Measurements from ENCODE around the gene NUP205. TPM values are rescaled to one million over a fixed set of nuclear protein-coding genes. Genes with fewer than 3 reads are reported as not detected.

NUP205 gene
- total RNA-seq, 1 experiment from 2014 or later, result 91.0 TPM

DNA sequence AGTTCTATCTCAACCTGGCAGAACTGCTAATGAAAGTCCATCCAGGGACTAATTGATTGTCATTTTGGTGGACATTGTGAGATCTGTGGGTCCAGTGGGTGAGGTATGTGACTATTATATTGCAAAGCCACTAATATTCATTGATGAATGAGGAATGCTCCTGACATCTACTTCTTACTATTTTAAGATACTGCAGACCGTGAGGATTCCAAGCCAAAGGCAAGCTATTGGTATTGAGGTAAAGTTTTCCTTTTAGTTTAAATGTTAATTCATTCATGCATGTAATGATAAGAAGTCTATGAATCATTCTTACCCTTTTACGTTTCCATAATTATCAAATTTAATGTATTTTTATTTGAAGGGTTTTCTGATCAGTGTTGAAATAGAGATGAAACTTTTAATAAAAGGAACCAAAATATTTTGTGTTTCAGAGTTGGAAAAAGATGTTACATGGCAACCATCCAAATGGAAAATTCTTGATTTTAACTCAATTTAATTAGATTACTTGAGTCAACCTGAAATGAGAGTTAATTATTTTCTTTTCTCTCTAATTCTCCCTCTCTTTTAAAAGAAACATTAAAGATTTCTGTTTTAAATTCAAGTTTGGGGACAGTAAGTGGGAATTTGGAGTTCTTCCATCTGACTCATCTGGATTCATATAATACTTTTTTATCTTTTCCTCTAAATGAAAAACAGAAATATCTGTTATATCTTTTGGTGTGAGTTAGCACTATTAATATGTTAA, 39.6 kb downstream of the NUP205 start (continued):
- TF ChIP-seq EZH2phosphoT487 (IDR thresholded peaks at IDR 0.05; ENCODE audit: borderline replicate concordance), result no peak
- TF ChIP-seq YY1 (IDR thresholded peaks at IDR 0.05; ENCODE audit: extremely low read depth, insufficient replicate concordance, low read depth, low read length), result no peak
- TF ChIP-seq ZFX (IDR thresholded peaks at IDR 0.05), result no peak
- no peak for TF ChIP-seq RAD21 (IDR thresholded peaks at IDR 0.05; ENCODE audit: low read depth)
- no peak for TF ChIP-seq ELF1 (IDR thresholded peaks at IDR 0.05; ENCODE audit: borderline replicate concordance, low read depth)

DNA sequence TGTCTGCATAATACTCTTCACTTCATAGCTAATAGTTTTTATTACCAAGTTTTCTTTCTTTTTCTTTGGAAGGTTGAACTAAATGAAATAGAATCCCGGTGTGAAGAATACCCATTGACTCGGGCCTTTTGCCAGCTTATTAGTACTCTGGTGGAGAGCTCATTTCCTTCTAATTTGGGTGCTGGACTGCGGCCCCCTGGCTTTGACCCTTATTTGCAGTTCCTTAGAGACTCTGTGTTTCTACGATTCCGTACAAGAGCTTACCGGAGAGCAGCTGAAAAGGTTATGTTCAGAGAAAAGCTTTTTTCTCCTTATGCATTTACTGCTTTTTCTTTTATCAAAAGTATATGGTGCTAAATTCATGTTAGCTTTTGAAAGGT, 40.2 kb downstream of the NUP205 start:
- Histone ChIP-seq H4K20me1 (ENCODE audit: insufficient read depth) (no peaks in the 10 kb centered on the region), H3K9me2 (ENCODE audit: insufficient read depth) (no peaks in the 10 kb centered on the region), H3K9ac (ENCODE audit: low read length) (no peak overlapping the region), H3K79me2 (ENCODE audit: insufficient read depth, low read length) (peaks cover 8% of the 10 kb centered on the region; the same call in 1 of the 2 replicates), H3K4me3 (replicated peaks in 1 of 2; ENCODE audit: low read depth in 1 of 2, low read length in 2 of 2) (no peak overlapping the region), H3K36me3 (ENCODE audit: control insufficient read depth in 1 of 2, insufficient read depth in 2 of 2, low read length in 2 of 2) (peaks cover 49 to 52% of the 10 kb centered on the region in 2 experiments), H3K4me1 (ENCODE audit: control insufficient read depth in 1 of 2, insufficient read depth in 2 of 2, low read length in 2 of 2) (no peaks in the 10 kb centered on the region), H2AFZ (ENCODE audit: low read depth, low read length, poor library complexity, severe bottlenecking) (no peak overlapping the region), H3K27ac (ENCODE audit: low read depth, low read length) (no peak overlapping the region), H3K9me3 (ENCODE audit: control insufficient read depth in 1 of 2, insufficient read depth in 1 of 2, low read depth in 1 of 2, low read length in 2 of 2) (no peaks in the 10 kb centered on the region), H3K27me3 (ENCODE audit: insufficient read depth, low read length) (no peaks in the 10 kb centered on the region), H3K4me2 (ENCODE audit: low read length) (no peak overlapping the region)
- no peak for TF ChIP-seq FOSL1 (IDR thresholded peaks at IDR 0.05; ENCODE audit: low read depth)
- TF ChIP-seq SRF (IDR thresholded peaks at IDR 0.05; ENCODE audit: low read depth), result no peak
- no peak for TF ChIP-seq JUND (IDR thresholded peaks at IDR 0.05)
- TF ChIP-seq EZH2phosphoT487 (IDR thresholded peaks at IDR 0.05; ENCODE audit: borderline replicate concordance), result no peak
- no peak for TF ChIP-seq SIN3A (IDR thresholded peaks at IDR 0.05; ENCODE audit: low read depth)
- TF ChIP-seq ZNF274 (IDR thresholded peaks at IDR 0.05; ENCODE audit: low read depth, low read length), result no peak
- TF ChIP-seq CBX3 (IDR thresholded peaks at IDR 0.05; ENCODE audit: low read depth), result no peak
- no peak for TF ChIP-seq SP1 (IDR thresholded peaks at IDR 0.05; ENCODE audit: low read depth)
- no peak for TF ChIP-seq RAD21 (IDR thresholded peaks at IDR 0.05; ENCODE audit: low read depth)
- no peak for TF ChIP-seq TCF7L2 (IDR thresholded peaks at IDR 0.05; ENCODE audit: borderline replicate concordance, extremely low read depth, insufficient read depth, insufficient read length)
- no peak for TF ChIP-seq POLR2A (IDR thresholded peaks at IDR 0.05; ENCODE audit: borderline replicate concordance, extremely low read depth, insufficient read depth, insufficient read length)
- TF ChIP-seq, protein P1, sequence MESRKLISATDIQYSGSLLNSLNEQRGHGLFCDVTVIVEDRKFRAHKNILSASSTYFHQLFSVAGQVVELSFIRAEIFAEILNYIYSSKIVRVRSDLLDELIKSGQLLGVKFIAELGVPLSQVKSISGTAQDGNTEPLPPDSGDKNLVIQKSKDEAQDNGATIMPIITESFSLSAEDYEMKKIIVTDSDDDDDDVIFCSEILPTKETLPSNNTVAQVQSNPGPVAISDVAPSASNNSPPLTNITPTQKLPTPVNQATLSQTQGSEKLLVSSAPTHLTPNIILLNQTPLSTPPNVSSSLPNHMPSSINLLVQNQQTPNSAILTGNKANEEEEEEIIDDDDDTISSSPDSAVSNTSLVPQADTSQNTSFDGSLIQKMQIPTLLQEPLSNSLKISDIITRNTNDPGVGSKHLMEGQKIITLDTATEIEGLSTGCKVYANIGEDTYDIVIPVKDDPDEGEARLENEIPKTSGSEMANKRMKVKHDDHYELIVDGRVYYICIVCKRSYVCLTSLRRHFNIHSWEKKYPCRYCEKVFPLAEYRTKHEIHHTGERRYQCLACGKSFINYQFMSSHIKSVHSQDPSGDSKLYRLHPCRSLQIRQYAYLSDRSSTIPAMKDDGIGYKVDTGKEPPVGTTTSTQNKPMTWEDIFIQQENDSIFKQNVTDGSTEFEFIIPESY (IDR thresholded peaks at IDR 0.05; ENCODE audit: extremely low read depth, insufficient replicate concordance, low read length), result no peak
- intact Hi-C loops (cut with micrococcal nuclease), result no loop called here
- DNase-seq (ENCODE audit: low read depth, low spot score) (no peak), ATAC-seq (no peak)
- RAD21 ChIA-PET (ENCODE audit: low non-redundant PET in 1 of 2, low total read pairs in 2 of 2, uncharacterized antibody in 2 of 2, unreplicated experiment in 2 of 2), result no interaction called here
- CTCF ChIA-PET, result no interaction called here
- BruUV-seq (replicated peaks), result no TSS peak
- POLR2A ChIA-PET, result no interaction called here
